ENCODE data around the gene E4F1. TPM values are rescaled to one million over a fixed set of nuclear protein-coding genes. Genes with fewer than 3 reads are reported as not detected.

E4F1 gene
- polyA plus RNA-seq, 3 donors: 4.9 to 50.9 (median 5.8) TPM

- peak overlapping the region; percentile 75 to 77 for H3K4me3 Mint-ChIP-seq
- peaks cover 23% of the 10 kb centered on the region for H4K20me1 ChIP-seq (ENCODE audit: insufficient read depth, low read length)
- peaks cover 4 to 9% (median 6%) of the 10 kb centered on the region in 3 donors for H3K27me3 Mint-ChIP-seq (ENCODE audit: low read depth in 3 of 3)
- peak overlapping the region; percentile 95 for H3K4me2 ChIP-seq (replicated peaks; ENCODE audit: extremely low read depth, low read length, poor library complexity, severe bottlenecking)
- H3K4me1 Mint-ChIP-seq: peaks cover 25% of the 10 kb centered on the region
- H3K79me2 ChIP-seq (ENCODE audit: insufficient read depth, low read length): peaks cover 18% of the 10 kb centered on the region
- peak overlapping the region; percentile 60 to 83 for H3K27ac ChIP-seq (ENCODE audit: low read depth in 1 of 2, low read length in 2 of 2)
- peaks cover 17 to 32% of the 10 kb centered on the region in 2 donors for H3K36me3 Mint-ChIP-seq
- intact Hi-C loops (cut with micrococcal nuclease): loop anchor here (2.0 to 5.0 kb wide), 3 partner anchors 49 to 61 kb away; partner anchors contain the start of genes RNPS1 (in 2 of the 2) and TRAF7 (in 2 of the 2)
- peaks cover 0 to 2% of the 10 kb centered on the region in 2 donors for H3K27me3 ChIP-seq (ENCODE audit: control insufficient read depth in 2 of 2, insufficient read depth in 2 of 2, low read length in 2 of 2)
- H3K4me3 ChIP-seq (replicated peaks in 1 of 3; ENCODE audit: low read depth in 2 of 3, low read length in 3 of 3): peak overlapping the region; percentile 64 to 92 (median 77)
- peak overlapping the region; percentile 88 for H2AFZ ChIP-seq (ENCODE audit: insufficient read depth, low read depth, low read length, poor library complexity, severe bottlenecking)
- no peaks in the 10 kb centered on the region for H3K9me3 ChIP-seq (replicated peaks in 1 of 2; ENCODE audit: control insufficient read depth in 1 of 2, insufficient read depth in 1 of 2, low read length in 2 of 2)
- peaks cover 23 to 27% of the 10 kb centered on the region in 2 donors for H3K4me1 ChIP-seq (ENCODE audit: control insufficient read depth in 1 of 2, insufficient read depth in 2 of 2, low read length in 2 of 2)
- peaks cover 0 to 5% (median 0%) of the 10 kb centered on the region in 7 donors for H3K9me3 Mint-ChIP-seq
- H3K36me3 ChIP-seq (replicated peaks in 1 of 2; ENCODE audit: control insufficient read depth in 1 of 2, insufficient read depth in 2 of 2, low read length in 2 of 2): peaks cover 27 to 33% of the 10 kb centered on the region in 2 donors
- TF ChIP-seq, protein P1, sequence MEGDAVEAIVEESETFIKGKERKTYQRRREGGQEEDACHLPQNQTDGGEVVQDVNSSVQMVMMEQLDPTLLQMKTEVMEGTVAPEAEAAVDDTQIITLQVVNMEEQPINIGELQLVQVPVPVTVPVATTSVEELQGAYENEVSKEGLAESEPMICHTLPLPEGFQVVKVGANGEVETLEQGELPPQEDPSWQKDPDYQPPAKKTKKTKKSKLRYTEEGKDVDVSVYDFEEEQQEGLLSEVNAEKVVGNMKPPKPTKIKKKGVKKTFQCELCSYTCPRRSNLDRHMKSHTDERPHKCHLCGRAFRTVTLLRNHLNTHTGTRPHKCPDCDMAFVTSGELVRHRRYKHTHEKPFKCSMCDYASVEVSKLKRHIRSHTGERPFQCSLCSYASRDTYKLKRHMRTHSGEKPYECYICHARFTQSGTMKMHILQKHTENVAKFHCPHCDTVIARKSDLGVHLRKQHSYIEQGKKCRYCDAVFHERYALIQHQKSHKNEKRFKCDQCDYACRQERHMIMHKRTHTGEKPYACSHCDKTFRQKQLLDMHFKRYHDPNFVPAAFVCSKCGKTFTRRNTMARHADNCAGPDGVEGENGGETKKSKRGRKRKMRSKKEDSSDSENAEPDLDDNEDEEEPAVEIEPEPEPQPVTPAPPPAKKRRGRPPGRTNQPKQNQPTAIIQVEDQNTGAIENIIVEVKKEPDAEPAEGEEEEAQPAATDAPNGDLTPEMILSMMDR (IDR thresholded peaks at IDR 0.05): no peak
- no peak for DNase-seq
- 13% methylated on average over 14 of the region's 16 CpGs for WGBS (ENCODE audit: insufficient coverage)
- peak overlapping the region in 6 of 7 donors; percentile 49 to 81 (median 68) for H3K27ac Mint-ChIP-seq
- H3K9ac ChIP-seq (ENCODE audit: insufficient read depth, low read length, poor library complexity, severe bottlenecking): peak overlapping the region; percentile 76
Measured at GRCh38 chr16:2205967-2206313, 17.5 kb upstream of the E4F1 start.

DNA sequence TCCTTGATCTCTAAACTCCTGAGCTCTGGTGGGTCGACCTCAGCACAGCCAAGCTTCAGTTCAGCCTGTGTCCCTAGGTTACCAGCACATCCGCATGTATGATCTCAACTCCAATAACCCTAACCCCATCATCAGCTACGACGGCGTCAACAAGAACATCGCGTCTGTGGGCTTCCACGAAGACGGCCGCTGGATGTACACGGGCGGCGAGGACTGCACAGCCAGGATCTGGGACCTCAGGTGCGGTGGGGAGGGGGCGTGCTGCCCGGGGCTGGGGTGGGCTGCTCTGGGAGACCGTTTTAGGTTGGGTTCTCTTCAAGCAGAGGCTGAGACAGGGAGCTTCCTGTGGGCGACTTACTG is 17.0 kb upstream of the E4F1 start:
- WGBS (ENCODE audit: insufficient coverage): 79% methylated on average over 15 of the region's 18 CpGs
- peaks cover 21% of the 10 kb centered on the region for H3K79me2 ChIP-seq (ENCODE audit: insufficient read depth, low read length)
- intact Hi-C loops (cut with micrococcal nuclease): loop anchor here (5.0 kb wide), 2 partner anchors 49 to 61 kb away; partner anchors contain the start of genes RNPS1 (in 2 of the 2) and TRAF7 (in 1 of the 2)
- Mint-ChIP-seq H3K36me3 (peaks cover 17 to 34% of the 10 kb centered on the region in 2 donors), H3K4me3 (peak overlapping the region; percentile 75 to 77), H3K4me1 (peaks cover 25% of the 10 kb centered on the region), H3K27ac (peak overlapping the region in 6 of 7 donors; percentile 1 to 84 (median 76)), H3K27me3 (ENCODE audit: low read depth in 3 of 3) (peaks cover 2 to 6% (median 4%) of the 10 kb centered on the region in 3 donors), H3K9me3 (peaks cover 0 to 5% (median 0%) of the 10 kb centered on the region in 7 donors)
- peak overlapping the region; percentile 60 to 83 for H3K27ac ChIP-seq (ENCODE audit: low read depth in 1 of 2, low read length in 2 of 2)
- H3K9ac ChIP-seq (ENCODE audit: insufficient read depth, low read length, poor library complexity, severe bottlenecking): no peak overlapping the region
- peaks cover 23 to 27% of the 10 kb centered on the region in 2 donors for H3K4me1 ChIP-seq (ENCODE audit: control insufficient read depth in 1 of 2, insufficient read depth in 2 of 2, low read length in 2 of 2)
- H3K9me3 ChIP-seq (replicated peaks in 1 of 2; ENCODE audit: control insufficient read depth in 1 of 2, insufficient read depth in 1 of 2, low read length in 2 of 2): no peaks in the 10 kb centered on the region
- peaks cover 0 to 2% of the 10 kb centered on the region in 2 donors for H3K27me3 ChIP-seq (ENCODE audit: control insufficient read depth in 2 of 2, insufficient read depth in 2 of 2, low read length in 2 of 2)
- peak overlapping the region in 1 of 3 experiments; percentile 92 for H3K4me3 ChIP-seq (replicated peaks in 1 of 3; ENCODE audit: low read depth in 2 of 3, low read length in 3 of 3)
- H2AFZ ChIP-seq (ENCODE audit: insufficient read depth, low read depth, low read length, poor library complexity, severe bottlenecking): no peak overlapping the region
- H4K20me1 ChIP-seq (ENCODE audit: insufficient read depth, low read length): peaks cover 24% of the 10 kb centered on the region
- DNase-seq: no peak
- peak overlapping the region; percentile 95 for H3K4me2 ChIP-seq (replicated peaks; ENCODE audit: extremely low read depth, low read length, poor library complexity, severe bottlenecking)
- TF ChIP-seq, protein P1 (IDR thresholded peaks at IDR 0.05): no peak
- H3K36me3 ChIP-seq (replicated peaks in 1 of 2; ENCODE audit: control insufficient read depth in 1 of 2, insufficient read depth in 2 of 2, low read length in 2 of 2): peaks cover 27 to 33% of the 10 kb centered on the region in 2 donors
